ENCODE data around the gene PSMC3IP.
"Not testable (repeated sequence)": the region's sequence is repeated elsewhere in the genome, so short reads cannot be mapped to it uniquely, and the experiment has no call there.

The PSMC3IP gene

DNA sequence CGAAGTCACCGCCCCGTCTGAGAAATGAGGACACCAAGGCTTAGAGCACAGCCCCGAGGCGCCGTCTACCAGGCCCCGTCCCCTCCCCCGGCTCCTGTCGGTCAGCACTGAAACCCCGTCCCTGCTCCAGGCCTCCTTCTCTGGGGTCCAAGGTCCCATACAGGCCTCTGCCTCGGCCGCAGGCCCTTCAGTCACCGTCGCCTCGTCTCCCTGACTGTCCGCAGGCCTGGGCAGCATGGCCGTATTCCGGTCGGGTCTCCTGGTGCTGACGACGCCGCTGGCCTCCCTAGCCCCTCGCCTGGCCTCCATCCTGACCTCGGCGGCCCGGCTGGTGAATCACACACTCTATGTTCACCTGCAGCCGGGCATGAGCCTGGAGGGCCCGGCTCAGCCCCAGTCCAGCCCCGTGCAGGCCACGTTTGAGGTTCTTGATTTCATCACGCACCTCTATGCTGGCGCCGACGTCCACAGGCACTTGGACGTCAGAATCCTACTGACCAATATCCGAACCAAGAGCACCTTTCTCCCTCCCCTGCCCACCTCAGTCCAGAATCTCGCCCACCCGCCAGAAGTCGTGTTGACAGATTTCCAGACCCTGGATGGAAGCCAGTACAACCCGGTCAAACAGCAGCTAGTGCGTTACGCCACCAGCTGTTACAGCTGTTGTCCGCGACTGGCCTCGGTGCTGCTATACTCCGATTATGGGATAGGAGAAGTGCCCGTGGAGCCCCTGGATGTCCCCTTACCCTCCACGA lies 15.0 kb downstream of the PSMC3IP start:
- in situ Hi-C loops (cut with MboI; ENCODE audit: low sequenced_read_pairs), result no loop called here

GRCh38 chr17:42561897-42562387 lies 15.6 kb downstream of the PSMC3IP start, which contains the start of gene COASY:
COASY (plus strand) TSS chr17:42562148; CDS start chr17:42562623, 475 bp downstream.
- in situ Hi-C loops (cut with MboI; ENCODE audit: low sequenced_read_pairs), result no loop called here

GRCh38 chr17:42560246-42560645 lies 17.3 kb downstream of the PSMC3IP start:
- in situ Hi-C loops (cut with MboI; ENCODE audit: low sequenced_read_pairs), result no loop called here

- in situ Hi-C loops (cut with MboI; ENCODE audit: low sequenced_read_pairs), result no loop called here
These were observed 18.5 kb downstream of the PSMC3IP start for GRCh38 chr17:42559075-42559474.

GRCh38 chr17:42555961-42556617 lies 21.4 kb downstream of the PSMC3IP start:
- in situ Hi-C loops (cut with MboI; ENCODE audit: low sequenced_read_pairs), result not testable (repeated sequence)

DNA sequence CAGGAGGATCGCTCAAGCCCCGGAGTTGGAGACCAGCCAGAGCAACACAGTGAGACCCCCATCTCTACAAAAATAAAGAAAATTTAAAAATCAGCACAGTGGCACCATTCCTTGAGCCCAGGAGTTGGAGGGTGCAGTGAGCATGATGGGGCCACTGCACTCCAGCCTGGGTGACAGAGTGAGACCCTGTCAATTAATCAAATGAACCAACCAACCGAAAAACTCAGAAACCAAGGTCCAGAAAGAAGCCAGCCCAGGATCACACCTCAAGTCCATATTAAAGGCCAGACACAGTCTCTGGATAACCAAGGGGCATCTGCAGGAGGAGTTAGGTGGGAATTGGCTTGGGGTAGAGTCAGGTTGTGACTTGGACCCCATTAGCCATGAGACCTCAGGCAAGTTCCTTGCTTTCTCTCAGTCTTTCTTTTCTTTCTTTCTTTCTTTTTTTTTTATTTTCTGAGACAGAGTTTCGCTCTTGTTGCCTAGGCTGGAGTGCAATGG lies 22.4 kb downstream of the PSMC3IP start:
- in situ Hi-C loops (cut with MboI; ENCODE audit: low sequenced_read_pairs), result no loop called here

DNA sequence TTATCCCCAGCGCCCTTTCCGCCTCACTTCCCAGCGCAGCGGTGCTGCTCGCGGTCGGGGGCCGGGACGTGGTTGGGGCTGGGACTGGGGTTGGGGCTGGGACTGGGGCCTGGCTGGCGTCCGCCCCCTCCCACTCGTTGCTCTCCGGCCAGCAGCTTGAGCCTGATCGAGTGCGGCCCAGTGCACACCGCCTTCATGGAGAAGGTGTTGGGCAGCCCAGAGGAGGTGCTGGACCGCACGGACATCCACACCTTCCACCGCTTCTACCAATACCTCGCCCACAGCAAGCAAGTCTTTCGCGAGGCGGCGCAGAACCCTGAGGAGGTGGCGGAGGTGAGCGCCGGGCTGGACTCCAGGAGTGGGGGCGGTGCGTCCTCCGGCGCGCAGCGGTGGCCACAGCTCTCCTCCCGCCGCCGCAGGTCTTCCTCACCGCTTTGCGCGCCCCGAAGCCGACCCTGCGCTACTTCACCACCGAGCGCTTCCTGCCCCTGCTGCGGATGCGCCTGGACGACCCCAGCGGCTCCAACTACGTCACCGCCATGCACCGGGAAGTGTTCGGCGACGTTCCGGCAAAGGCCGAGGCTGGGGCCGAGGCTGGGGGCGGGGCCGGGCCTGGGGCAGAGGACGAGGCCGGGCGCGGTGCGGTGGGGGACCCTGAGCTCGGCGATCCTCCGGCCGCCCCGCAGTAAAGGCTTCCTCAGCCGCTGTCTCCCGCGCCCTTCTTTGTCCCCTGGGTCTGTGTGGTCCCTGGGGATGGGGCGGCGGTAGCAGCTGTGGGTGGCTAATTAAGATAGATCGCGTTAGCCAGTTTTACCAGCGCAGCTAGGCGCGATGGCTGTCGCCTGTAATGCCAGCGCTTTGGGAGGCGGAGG lies 23.0 kb downstream of the PSMC3IP start:
- in situ Hi-C loops (cut with MboI; ENCODE audit: low sequenced_read_pairs), result no loop called here

GRCh38 chr17:42553866-42554249 lies 23.7 kb downstream of the PSMC3IP start:
- in situ Hi-C loops (cut with MboI; ENCODE audit: low sequenced_read_pairs), result no loop called here

- in situ Hi-C loops (cut with MboI; ENCODE audit: low sequenced_read_pairs), result no loop called here
These were observed 24.2 kb downstream of the PSMC3IP start for GRCh38 chr17:42553161-42553818.

DNA sequence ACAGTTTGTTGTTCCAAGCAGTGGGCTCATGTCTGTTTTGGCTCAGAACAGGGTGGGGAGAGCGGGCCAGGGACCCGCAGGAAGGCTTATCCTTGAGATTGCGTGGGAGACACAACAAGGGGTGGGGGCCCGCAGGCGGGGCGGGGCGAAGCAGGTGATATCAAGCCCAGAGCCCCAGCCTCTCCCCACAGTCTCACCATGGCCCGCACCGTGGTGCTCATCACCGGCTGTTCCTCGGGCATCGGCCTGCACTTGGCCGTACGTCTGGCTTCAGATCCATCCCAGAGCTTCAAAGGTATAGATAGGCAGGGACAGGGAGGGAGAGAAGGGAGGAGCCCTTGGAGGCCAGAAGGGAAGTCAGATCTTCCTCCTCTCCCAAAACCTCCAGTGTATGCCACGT lies 24.8 kb downstream of the PSMC3IP start, which contains the start of gene HSD17B1:
Gene HSD17B1 (plus strand): TSS at position 188 of the 400 bp plus-strand sequence. CDS start 11 bp downstream, at position 199.
- in situ Hi-C loops (cut with MboI; ENCODE audit: low sequenced_read_pairs), result not testable (repeated sequence)

DNA sequence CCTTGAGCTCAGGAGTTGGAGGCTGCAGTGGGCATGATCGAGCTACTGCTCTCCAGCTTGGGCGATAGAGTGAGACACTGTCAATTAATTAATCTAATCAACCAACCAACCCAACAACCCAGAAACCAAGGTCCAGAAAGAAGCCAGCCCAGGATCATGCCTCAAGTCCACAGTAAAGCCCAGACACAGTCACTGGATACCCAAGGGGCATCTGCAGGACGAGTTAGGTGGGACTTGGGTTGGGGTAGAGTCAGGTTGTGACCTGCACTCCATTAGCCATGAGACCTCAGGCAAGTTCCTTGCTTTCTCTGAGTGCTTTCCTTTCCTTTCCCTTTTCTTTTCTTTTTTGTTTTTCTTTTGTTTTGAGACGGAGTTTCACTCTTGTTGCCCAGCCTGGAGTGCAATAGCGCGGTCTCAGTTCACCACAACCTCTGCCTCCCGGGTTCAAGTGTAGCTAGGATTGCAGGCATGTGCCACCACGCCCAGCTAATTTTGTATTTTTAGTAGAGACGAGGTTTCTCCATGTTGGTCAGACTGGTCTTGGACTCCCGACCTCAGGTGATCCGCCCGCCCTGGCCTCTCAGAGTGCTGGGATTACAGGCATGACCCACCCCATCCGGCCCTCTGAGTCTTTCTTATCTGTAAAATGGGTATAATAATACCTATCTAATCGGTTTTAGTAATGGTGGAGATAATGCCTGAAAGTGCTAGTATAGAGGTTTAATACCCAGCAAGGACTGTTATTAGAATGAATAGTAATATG lies 28.4 kb downstream of the PSMC3IP start:
- in situ Hi-C loops (cut with MboI; ENCODE audit: low sequenced_read_pairs), result no loop called here

DNA sequence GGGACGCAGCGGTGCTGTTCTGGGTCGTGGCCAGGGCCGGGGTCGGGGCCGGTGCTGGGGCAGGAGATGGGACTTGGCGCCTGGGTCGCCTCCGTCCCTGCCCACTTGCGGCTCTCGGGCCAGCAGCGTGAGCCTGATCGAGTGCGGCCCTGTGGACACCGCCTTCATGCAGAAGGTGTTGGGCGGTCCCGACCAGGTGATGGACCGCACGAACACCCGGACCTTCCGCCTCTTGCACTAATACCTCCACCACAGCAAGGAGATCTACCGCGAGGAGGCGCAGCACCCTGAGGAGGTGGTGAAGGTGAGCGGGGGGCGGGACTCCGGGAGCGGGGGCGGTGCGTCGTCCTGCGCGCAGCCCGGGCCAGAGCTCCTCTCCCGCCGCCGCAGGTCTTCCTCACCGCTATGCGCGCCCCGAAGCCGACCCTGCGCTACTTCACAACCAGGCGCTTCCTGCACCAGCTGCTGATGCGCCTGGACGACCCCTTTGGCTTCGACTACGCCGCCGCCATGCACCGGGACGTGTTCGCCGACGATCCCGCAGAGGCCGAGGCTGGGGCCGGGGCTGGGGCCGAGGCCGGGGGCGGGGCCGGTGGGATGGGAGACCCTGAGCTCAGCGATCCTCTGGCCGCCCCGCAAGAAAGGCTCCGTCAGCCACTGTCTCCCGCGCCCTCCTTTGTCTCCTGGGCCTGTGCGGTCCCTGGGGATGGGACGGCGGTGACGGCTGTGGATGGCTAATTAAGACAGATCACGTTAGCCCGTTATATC lies 29.3 kb downstream of the PSMC3IP start:
- in situ Hi-C loops (cut with MboI; ENCODE audit: low sequenced_read_pairs), result no loop called here

DNA sequence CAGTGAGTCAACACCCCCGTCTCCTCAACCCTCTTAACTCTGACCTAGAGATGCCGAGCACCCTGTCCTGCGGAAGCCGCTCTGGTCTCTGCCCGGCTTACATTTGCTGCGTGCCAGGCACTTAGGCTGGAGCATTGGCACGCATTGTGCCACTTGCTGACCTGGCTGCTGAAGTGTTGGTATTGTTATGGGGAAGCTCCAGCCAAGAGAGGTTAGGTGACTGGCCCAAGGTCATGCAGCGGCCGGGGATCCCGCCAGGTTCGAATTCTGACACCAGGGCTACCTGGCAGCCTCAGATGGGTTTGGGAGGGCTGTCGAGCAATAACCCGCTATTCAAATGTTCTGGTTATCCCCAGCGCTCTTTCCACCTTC lies 29.8 kb downstream of the PSMC3IP start:
- in situ Hi-C loops (cut with MboI; ENCODE audit: low sequenced_read_pairs), result no loop called here

DNA sequence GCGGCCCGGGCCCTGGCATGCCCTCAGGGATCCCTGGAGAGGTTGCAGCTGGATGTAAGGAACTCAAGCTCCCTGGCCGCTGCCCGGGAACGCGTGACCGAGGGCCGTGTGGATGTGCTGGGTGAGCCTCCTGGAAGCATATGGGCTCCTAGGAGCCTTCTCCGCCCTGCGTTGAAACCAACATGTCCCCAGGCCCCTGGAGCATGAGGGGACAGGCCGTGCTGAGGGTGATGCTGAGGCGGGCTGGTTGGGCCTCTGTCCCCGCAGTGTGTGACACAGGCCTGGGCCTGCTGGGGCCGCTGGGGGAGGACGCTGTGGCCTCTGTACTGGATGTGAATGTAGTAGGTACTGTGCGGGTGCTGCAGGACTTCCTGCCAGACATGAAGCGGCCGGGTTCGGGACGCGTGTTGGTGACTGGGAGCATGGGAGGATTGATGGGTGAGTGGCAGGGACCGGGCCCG lies 30.5 kb downstream of the PSMC3IP start:
- in situ Hi-C loops (cut with MboI; ENCODE audit: low sequenced_read_pairs), result no loop called here

- in situ Hi-C loops (cut with MboI; ENCODE audit: low sequenced_read_pairs), result not testable (repeated sequence)
These were observed 31.6 kb downstream of the PSMC3IP start for GRCh38 chr17:42545755-42546505.

GRCh38 chr17:42544874-42545283 lies 32.6 kb downstream of the PSMC3IP start:
- in situ Hi-C loops (cut with MboI; ENCODE audit: low sequenced_read_pairs), result no loop called here

- in situ Hi-C loops (cut with MboI; ENCODE audit: low sequenced_read_pairs), result no loop called here
These were observed 34.1 kb downstream of the PSMC3IP start for GRCh38 chr17:42543190-42544079.

Measured in HL-60/S4 treated with retinoic acid at 250 ng/mL for 4 days and 3 days (cell line).